HG03095 (cell line): ENCODE data around the gene LAMB4.

ENCODE experiments used
- ATAC-seq: cut with Tn5 transposase; IDR thresholded peaks from one replicate; pipeline ENCODE4 v1.9.1; 2021; ENCODE audit warnings: moderate library complexity; ENCODE audit not compliant: unreplicated experiment

The LAMB4 gene

DNA sequence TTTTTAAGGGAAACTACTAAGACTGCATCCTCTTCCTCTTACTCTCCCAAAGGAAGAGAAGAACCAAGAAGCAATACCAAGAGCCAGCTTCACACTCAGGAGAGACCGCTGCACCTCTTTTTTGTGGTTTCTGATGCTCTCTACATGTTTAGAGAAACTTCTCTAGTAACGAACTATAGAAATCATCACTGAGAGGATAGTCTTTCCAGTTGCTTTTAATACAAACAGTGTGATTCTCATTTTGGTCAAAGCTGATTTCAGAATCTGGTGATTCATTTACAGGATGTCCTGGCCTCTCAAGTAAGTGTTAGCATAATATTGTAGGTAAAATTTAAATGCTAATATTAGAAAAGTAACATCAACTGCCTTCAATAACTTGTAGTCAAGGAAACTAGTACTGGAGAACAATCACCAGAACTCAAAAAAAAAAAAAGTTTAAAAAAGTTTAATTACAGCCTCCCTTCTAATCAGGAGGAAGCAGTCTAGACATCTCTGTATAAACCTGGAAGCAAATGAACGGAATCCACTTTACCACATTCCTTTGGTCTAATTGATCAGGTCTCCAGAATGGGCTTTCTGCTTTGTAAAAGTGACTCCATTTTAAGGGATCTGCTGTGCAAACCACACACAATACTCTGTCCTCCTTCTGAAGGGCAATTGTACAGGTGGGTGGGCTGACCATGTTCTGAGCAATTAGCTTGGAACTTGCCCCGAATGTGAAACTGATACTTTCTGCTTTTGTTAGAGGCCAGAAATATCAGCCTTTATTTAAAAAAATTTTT is 130.2 kb downstream of the LAMB4 start:
- no peak for ATAC-seq

DNA sequence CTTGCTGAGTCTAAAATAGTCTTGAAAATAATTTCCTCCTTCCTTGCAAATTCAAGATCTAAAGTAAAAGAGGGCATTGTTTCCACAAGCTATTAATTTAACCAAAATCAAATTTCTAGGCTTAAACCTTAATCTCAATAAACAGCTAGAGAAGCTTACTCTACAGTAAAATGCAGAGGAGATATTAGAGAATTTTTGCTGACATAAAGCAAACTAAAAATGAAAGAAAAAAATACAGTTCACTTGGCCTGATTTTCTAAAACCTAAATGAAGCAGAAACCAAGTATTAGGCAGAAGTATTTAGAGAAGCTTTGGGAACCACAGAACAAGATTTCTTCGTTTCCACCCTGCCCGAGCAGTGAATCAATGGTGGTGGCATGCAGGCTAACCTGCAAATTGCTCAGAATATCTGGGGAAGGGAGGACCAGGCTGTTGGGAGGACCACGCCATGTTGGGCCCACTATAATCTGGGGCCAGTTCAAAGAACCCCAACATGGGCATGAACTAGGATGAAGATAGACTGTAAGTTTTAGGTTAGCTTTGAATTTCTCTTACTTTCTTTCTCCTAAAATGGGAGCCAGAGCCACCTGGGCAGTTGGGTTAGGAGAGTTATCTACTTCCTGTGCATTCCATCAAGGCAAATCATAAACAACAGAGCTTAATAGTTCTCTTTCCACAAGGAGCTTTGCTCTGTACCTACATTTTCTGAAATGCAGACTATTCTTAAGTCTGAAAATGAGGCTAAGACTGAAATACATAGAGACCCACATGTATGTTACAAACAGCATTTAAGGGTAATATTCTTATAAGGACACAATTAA is 131.3 kb downstream of the LAMB4 start:
- ATAC-seq, result no peak

DNA sequence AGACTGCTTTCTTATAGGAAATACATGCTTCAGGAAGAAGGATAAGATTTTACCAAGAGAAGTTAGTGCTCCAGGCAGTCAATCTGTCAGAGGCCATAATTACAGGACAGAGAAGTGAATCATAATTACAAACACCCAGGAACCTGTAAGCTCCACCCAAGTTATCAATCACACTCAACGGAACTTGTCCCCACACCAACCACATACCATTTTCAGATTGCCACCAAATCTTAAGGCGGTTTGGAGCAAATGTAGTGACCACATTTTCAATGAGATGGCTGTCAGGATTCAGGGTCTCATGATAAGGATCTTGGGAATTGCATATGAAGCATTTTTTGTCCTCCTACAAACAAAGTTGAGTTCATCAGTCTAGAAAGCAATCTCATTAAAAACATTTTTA is 132.0 kb downstream of the LAMB4 start:
- no peak for ATAC-seq

DNA sequence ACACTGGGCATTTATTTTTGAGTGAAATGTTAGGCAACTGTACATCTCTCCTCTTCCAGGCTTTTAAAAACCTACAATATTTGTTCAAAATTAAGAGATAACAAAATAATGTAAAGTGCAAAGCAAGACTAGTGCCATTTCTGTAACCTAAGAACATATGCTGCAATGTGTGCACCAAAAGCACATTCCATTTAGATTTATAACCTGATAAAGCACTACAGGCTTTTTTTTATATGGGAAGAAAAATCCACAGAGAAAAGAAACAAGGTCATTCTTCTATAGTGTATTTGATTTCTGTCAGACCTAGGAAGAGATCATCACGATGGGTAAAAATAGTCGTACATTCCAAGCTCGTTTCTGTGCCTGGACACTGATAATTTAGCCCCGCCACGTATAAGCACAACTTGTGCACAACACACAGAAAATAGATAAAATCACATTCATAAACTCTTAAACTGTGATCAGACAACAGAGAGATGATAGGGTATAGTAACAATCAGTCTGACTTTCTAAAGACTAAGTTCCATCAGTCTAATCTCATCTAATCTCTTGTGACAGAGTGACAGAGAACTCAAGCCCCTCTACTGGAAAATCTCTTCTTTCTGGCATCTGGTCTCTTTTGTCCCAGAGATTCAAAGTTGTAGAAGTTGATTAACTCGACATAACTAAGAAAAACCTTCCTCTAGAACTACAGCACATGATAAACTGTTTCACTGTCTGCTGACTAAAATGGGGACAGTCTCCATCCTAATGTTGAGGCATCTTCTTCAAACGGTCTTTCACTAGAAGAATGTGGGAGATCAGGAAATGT is 133.9 kb downstream of the LAMB4 start:
- no peak for ATAC-seq

DNA sequence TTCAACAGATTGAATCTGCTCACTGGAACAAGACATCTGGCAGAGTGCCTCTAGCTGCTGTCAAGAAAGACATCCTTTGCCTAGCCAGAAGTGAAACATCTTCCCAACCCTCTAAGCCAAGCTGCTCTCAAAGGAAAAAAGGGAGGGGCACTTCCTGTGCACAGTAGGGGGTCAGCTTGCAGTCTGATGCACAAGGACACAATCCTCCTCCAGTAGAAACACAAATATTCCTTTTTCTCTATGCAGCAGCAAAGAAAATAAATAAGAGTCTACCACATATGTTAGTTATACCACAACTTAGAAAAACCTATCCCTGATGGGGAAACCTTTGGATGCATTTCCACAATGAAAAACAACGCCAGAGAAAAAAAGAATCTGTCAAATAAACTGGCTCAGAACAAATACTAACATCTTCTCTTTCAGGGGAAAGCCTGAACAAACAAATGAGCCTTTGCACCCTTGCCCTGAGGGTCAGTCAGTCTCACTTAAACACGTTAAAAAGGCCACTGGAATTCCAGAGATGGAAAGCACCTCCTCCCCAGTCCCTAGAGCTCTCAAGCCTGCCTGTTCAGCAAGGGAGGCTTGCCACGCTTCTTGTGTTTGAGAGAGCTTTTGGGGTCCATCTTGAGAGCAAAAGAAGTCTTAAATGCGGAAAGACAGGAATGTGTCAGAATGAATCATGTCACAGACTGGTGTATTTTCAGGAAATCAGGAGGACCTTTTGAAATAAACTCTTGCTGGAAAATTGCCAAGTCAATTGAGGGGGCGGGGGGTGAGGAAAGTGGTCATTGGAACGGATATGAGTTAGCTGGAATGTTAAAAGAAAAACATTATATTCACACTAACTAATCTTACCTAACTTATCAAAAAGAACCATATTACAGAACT is 134.7 kb downstream of the LAMB4 start:
- ATAC-seq, result no peak

DNA sequence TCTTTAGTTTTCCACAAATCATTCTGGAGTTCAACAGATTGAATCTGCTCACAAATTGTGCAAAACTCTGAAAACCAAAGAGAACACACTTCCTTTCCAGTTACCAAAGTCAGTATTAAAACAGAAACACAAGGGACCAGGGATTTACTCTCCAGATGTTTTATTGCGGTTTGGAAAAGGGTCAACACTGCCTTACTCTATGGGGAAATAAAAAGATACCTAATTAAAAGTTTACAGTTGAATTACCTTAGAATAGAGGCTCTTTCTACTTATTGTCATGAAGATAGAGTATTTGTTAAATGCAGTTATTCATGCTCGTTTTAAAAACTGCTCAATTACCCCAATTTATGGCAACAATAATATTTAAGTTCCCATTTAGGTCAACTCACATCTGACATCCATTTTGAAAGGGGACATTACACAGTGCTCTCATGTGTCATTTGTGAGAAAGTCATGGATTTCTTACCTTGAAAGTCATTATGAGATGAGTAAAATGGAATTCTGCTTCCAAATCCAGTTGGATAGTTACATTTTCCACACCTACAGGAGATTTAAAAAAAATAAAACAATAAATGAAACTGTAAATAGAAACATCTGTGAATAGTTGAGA is 135.6 kb downstream of the LAMB4 start:
- no peak for ATAC-seq

DNA sequence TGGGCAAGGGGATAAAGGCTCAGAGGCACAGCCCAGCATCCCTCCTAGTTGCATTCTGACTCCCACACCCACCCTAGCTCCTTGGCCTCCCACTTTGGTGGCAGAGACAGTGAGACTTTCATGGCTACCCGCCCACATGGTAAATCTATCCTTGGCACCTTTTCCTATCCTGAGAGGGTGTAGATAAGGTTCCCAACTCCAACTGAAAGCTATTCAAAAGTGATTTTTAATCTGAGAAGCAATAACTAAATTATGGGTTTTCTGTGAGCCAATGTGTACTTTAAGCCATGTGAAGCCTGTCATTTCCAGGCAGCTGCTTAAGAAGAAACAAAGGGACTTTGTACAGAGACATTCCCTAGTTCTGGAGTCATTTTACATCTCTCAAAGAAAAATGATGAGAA is 136.3 kb downstream of the LAMB4 start:
- no peak for ATAC-seq

GRCh38 chr7:107989618-107990373 is 140.4 kb downstream of the LAMB4 start:
- ATAC-seq, result no peak

- no peak for ATAC-seq
Observed at GRCh38 chr7:107982918-107983389, 147.2 kb downstream of the LAMB4 start.

GRCh38 chr7:107982042-107982840 is 147.9 kb downstream of the LAMB4 start:
- ATAC-seq, result no peak

- no peak for ATAC-seq
Observed at GRCh38 chr7:107981466-107981865, 148.7 kb downstream of the LAMB4 start.

DNA sequence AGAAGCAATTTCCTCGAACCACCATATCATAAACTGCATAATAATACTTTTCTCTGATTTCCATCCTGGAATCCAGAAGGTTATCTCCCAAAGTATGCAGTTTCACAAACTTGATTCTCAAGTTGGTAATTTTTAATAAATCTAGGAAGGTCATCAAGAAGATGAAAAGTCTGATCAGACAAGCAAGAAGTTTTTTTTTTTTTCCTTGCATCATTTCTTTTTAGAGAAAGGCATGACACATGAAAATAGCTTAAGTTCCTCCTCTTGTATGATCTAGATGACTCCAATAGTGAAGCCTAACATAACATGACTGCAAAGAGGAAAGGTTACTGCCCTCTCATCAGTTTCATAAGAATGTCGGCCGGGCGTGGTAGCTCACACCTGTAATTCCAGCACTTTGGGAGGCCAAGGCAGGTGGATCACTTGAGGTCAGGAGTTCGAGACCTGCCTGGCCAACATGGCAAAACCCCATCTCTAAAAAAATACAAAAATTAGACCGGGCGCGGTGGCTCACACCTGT is 149.4 kb downstream of the LAMB4 start:
- no peak for ATAC-seq

DNA sequence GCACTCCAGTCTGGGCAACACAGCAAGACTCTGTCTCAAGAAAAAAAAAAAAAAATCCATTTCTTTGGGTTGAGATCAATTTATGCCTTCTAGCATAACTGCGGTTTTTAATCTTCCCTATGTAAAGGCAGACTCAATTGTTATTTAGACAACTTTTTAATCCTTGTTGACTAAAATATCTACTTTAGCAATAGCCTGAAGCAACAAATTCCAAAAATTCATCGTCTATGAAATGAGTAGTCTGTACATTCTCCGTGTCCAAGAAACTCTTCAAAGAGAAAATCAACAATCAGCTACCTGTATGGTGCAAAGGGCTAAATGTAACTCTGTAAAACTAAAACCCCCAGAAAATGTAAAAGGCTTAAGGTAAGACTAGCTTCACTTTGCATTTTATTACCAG is 150.0 kb downstream of the LAMB4 start:
- no peak for ATAC-seq

DNA sequence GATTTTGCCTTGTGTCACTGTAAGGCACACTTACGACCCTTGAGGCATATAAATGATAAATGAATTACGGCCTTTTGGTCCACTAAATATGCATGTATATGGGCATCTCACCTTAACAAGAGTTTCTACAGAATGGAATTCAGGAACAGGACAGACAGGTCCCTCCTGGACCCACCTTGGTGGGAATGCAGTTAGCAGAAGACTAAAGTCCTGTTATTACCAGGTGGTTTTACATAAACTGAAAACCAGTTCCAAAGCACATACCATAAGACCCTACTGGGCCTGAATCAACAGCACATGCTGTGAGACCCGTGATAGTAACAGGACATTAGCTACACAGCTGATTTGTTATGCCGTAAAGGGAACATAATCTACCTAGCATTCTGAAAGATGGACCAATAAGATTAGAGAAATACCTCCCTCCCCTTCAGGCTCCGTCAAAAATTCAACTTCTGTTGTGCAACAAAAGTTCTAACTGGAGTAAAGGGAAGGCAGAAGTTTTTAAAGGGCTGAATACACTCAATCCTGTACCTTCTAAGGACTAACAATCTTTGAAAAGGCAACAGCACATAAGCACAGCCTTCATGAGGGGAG is 151.2 kb downstream of the LAMB4 start:
- ATAC-seq, result no peak

GRCh38 chr7:107977048-107977447 is 153.1 kb downstream of the LAMB4 start:
- no peak for ATAC-seq

DNA sequence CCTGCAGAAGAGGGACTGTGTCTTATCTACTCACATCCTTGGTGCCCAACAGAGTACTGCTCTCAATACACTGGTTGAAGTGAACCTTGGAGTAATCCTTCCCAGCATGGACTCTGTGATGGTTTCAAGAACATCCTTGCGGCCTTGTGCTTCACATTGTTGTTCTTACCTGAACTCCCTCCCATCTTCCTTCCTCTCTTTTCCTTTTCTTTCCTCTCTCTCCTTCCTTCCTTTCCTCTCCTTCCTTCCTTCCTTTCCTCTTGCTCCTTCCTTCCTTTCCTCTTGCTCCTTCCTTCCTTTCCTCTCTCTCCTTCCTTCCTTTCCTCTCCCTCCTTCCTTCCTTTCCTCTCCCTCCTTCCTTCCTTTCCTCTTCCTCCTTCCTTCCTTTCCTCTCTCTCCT is 153.5 kb downstream of the LAMB4 start:
- no peak for ATAC-seq

GRCh38 chr7:107975394-107976013 is 154.7 kb downstream of the LAMB4 start:
- ATAC-seq, result no peak
